Mucosa of stomach (tissue), 1 donor: ENCODE measurements around the gene MYO1B.

Source experiments
- H3K27me3 ChIP-seq: one replicate; pipeline ENCODE4 v1.7.0; 2013; ENCODE audit warnings: mild to moderate bottlenecking, low read length; ENCODE audit not compliant: control insufficient read depth, insufficient read depth
- H3K36me3 ChIP-seq: one replicate; pipeline ENCODE4 v1.7.0; 2013; ENCODE audit warnings: low read length; ENCODE audit not compliant: control insufficient read depth, insufficient read depth
- H3K4me1 ChIP-seq: one replicate; pipeline ENCODE4 v1.7.0; 2013; ENCODE audit warnings: mild to moderate bottlenecking, low read length; ENCODE audit not compliant: control insufficient read depth, insufficient read depth
- H3K4me3 ChIP-seq: one replicate; pipeline ENCODE4 v1.7.0; 2013; ENCODE audit warnings: low read length
- H3K9ac ChIP-seq: one replicate; pipeline ENCODE4 v1.7.0; 2013; ENCODE audit warnings: mild to moderate bottlenecking, low read length, moderate library complexity
- H3K9me3 ChIP-seq: one replicate; pipeline ENCODE4 v1.7.0; 2013; ENCODE audit warnings: mild to moderate bottlenecking, low read length, moderate library complexity; ENCODE audit not compliant: control insufficient read depth
- donor health status: Pancreatic carcinoma.

MYO1B gene

DNA sequence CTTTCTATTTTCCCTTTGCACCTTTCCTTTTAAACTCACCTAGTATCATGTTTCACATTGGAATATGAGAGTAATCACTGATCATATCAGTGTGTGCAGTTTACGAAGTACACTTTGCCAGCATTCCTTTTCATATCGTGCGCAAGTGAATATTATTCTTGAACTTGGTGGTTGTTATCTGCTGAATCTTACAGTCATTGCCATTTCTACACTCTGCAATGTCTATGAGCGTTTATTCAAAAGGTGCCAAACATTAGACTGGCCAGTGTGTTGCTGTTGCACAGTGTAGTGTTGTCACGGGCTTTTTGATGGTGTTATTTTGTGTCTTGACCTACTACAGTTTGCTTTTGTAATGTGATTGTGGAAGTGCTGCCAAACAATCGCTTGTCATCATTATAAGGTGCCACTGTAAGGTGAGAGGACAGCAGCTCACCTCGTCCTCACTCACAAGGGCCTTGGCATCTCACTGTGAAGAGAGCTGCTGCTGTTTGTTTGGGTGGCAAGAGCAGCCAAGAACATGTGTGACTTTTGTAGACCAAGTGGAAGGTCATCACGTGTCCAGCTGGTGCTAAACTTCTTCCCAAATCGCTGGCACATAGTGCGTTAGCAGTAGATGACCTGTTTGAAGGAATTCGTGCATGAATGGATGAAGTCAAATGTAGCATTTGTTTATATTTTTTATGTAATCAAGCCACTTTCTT, 113.3 kb downstream of the MYO1B start:
- H3K4me3 ChIP-seq: no peak overlapping the region
- no peaks in the 10 kb centered on the region for H3K27me3 ChIP-seq
- no peak overlapping the region for H3K9ac ChIP-seq
- H3K9me3 ChIP-seq: no peaks in the 10 kb centered on the region
- peaks cover 5% of the 10 kb centered on the region for H3K4me1 ChIP-seq
- no peaks in the 10 kb centered on the region for H3K36me3 ChIP-seq

DNA sequence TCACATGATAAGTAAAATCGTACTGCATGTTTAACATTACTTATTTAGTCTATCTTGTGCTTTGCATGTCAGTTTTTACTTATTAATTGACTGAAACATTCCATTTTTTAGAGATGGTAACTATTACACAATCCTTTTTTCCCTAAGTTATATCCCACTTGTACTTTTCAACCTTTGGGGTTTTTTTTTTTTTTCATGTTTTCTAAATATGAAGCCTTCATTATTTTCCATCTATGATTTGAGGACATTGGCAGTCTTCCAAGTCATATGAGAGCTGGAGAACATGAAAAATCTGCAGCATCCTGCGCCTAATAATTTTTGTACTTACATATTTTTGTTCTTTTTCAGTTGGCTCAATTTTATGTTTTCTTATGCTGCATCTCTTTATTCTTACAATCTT, 113.9 kb downstream of the MYO1B start:
- Histone ChIP-seq H3K27me3 (no peaks in the 10 kb centered on the region), H3K9ac (no peak overlapping the region), H3K4me3 (no peak overlapping the region), H3K36me3 (no peaks in the 10 kb centered on the region), H3K4me1 (peaks cover 5% of the 10 kb centered on the region), H3K9me3 (no peaks in the 10 kb centered on the region)

DNA sequence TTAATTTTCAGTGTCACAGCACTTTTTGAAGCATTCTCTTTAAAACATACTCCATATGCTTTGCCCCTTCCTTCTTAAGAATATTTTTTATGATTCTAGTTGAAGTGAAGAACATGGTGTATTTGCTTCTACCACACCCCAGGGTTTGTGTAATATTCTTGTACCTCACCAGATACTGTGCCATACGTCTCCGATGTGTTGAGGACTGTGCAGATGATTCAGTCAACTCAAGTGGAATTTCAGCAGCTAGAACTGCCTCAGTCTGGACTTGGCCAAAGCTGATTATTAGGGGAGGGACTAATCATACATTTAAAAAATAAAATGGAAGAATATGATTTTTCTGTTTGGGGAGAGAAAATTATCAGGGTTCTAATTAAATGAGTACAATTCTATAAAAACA, 115.7 kb downstream of the MYO1B start:
- H3K27me3 ChIP-seq: no peaks in the 10 kb centered on the region
- H3K4me3 ChIP-seq: no peak overlapping the region
- peaks cover 5% of the 10 kb centered on the region for H3K4me1 ChIP-seq
- no peaks in the 10 kb centered on the region for H3K36me3 ChIP-seq
- no peak overlapping the region for H3K9ac ChIP-seq
- no peaks in the 10 kb centered on the region for H3K9me3 ChIP-seq

DNA sequence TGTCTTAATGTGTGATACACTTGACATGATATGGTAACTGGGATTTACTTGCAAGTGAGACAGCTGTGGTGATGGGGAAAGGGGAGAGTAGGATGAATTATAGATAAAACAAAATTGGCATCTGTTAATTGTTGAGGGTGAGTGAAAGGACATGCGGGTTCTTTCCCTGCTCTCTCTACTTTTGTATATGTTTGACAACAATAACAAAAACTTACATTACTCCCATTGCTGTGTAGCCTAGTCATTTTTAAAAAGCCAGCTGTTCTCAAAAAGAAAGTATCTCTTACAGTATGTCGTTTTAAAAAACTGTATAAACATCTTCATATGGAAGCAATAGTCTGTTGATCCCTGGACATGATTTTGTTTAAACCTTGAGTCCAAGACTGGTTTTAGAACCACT, 117.6 kb downstream of the MYO1B start:
- Histone ChIP-seq H3K9ac (no peak overlapping the region), H3K36me3 (no peaks in the 10 kb centered on the region), H3K4me3 (no peak overlapping the region), H3K9me3 (no peaks in the 10 kb centered on the region), H3K4me1 (peaks cover 5% of the 10 kb centered on the region), H3K27me3 (no peaks in the 10 kb centered on the region)

DNA sequence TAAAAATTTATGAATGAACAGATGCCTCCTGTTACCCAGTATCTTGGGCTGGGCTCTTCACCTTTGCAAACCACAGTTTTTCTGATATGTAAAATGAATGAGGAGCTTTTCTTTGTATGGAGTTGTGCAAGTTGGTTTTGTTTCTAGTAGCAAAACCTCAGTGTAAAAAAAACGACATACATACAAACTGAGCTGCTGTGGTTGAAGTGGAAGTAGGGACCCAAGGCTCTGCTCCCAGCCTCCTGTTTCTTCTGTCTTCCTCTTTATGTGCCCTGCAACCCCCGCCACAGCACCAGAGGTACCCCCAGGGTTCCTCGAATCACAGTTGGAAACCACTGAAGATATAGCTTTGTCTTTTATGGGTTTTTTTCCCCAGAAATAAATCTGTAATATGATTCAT, 118.1 kb downstream of the MYO1B start:
- H3K4me1 ChIP-seq: peaks cover 1% of the 10 kb centered on the region
- H3K9ac ChIP-seq: no peak overlapping the region
- no peaks in the 10 kb centered on the region for H3K9me3 ChIP-seq
- H3K4me3 ChIP-seq: no peak overlapping the region
- H3K36me3 ChIP-seq: no peaks in the 10 kb centered on the region
- no peaks in the 10 kb centered on the region for H3K27me3 ChIP-seq

DNA sequence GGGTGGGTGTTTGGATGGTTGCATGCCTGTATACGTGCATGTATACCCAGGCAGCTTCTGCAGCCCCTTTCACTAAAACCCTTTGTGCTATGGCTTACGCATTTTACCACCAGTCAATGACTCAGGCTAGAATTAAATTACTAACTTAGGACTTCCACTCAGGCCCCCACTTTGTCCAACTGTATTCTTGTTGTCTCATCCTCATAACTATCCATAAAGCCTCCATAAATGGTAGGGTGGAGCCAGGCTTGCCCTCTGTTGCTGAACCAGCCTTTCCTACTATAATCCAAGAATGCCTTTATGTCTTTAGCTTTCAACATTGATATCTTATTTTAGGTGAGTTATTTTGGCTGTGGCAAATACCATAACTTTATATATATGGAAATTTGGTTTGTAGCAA, 119.9 kb downstream of the MYO1B start:
- Histone ChIP-seq H3K9me3 (no peaks in the 10 kb centered on the region), H3K4me1 (no peaks in the 10 kb centered on the region), H3K36me3 (no peaks in the 10 kb centered on the region), H3K9ac (no peak overlapping the region), H3K27me3 (no peaks in the 10 kb centered on the region), H3K4me3 (no peak overlapping the region)

DNA sequence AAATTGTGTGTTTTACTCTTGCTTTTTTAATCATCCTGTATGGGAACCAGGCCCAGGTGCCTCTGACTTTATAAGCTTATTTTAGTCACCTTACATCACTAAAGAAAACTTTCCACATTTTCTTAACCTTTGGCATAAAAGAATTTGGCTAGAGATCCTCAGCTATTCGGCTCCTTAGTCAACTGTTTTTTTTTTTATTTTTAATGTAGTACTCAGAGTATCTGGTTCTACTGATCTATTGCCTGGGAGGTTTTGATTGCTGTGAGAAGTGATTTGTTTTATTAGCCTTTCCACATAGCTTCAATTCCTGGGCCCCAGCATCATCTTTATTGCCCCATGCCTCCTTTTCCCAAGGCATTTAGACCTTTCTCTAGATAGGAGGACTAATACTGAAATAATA, 121.0 kb downstream of the MYO1B start:
- H3K4me3 ChIP-seq: no peak overlapping the region
- no peaks in the 10 kb centered on the region for H3K27me3 ChIP-seq
- no peaks in the 10 kb centered on the region for H3K4me1 ChIP-seq
- no peak overlapping the region for H3K9ac ChIP-seq
- no peaks in the 10 kb centered on the region for H3K9me3 ChIP-seq
- no peaks in the 10 kb centered on the region for H3K36me3 ChIP-seq

DNA sequence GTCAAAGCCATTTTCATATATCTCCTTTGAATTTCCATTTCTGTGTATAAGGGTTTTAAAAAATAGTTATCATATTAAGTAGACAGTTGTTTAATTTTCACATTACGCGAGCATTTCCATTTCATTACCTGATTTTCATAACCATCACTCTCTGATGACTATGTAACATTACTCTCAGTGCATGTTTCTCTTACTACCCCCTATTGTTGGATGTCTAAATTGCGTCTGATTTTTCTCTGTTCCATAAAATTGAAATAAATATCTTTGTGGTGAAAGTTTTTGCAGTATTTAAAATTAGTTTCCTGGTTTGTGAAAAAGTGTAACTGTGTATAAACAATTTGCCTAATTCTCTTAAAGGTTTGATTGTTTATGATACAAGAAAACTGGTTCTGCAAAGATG, 123.8 kb downstream of the MYO1B start:
- H3K36me3 ChIP-seq: no peaks in the 10 kb centered on the region
- no peaks in the 10 kb centered on the region for H3K9me3 ChIP-seq
- H3K9ac ChIP-seq: no peak overlapping the region
- no peaks in the 10 kb centered on the region for H3K4me1 ChIP-seq
- H3K27me3 ChIP-seq: no peaks in the 10 kb centered on the region
- no peak overlapping the region for H3K4me3 ChIP-seq

DNA sequence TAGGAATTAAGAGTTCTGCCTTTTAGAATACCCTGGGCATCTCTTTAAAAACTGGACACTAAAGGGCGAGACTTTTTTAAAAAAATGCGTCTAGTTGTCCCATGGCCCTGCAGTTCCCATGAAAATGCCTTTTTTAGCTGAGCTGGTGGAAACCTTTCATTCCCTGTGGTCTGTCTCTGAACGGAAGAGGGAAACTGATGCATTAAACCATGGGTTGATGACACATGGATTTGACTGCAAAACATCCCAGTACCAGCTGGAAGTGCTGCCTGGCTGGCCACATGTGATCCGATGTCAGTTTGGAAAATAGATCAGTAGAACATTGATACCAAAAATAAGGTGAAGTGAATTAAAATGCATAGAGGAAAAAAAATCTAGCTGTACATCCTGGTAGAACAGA, 129.2 kb downstream of the MYO1B start:
- Histone ChIP-seq H3K36me3 (no peaks in the 10 kb centered on the region), H3K4me3 (no peak overlapping the region), H3K9me3 (no peaks in the 10 kb centered on the region), H3K27me3 (no peaks in the 10 kb centered on the region), H3K4me1 (peaks cover 19% of the 10 kb centered on the region), H3K9ac (no peak overlapping the region)

DNA sequence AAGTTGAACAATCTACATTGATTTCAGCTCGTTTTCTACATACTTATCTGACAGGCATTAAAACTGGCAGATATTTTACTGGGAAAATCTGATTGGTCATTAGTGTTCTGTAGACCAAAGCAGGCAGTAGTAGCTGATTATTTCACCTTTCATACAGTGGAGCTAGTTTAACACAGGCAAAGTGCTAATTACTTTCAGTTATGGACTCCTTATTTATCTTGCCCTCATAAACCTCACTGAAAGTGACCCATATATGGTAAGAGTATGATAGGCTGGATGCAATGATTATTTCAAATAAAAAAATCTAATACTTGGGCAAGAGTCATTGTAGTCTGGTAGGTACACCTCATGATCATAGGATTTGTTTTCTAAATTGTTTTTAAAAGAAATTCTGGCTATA, 129.7 kb downstream of the MYO1B start:
- H3K36me3 ChIP-seq: no peaks in the 10 kb centered on the region

DNA sequence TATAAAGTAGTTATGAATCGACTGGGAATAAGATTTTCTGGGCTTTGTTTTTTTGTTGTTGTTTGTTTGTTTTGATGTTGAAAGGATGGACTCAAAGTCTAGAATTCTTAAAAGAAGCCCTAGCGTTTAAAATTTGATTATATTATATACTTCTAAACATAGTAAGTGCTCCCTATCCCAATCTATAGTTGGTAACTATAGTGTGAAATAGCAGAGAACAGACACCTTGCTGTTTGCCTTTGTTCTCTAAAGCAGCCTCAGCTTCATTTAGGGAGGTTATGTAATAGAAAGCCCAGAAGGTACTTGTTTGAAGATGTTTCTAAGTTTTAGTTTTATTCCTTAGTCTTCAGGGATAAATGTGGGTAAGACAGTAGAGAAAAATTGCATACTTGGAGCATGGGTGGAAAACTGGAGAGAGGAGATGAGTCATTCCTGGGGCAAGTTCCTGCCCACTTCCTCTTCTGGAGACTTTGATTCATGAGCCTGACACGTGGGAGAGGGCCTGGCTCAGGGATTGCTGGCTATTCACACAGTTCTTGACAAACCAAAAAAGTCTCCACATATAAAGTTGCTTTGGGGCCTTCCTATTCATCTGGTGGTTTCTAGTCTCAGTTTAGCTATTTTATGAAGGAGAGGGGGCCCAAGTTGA, 131.9 kb downstream of the MYO1B start:
- no peak overlapping the region for H3K4me3 ChIP-seq
- no peak overlapping the region for H3K9ac ChIP-seq
- H3K36me3 ChIP-seq: no peaks in the 10 kb centered on the region
- H3K9me3 ChIP-seq: no peaks in the 10 kb centered on the region
- H3K4me1 ChIP-seq: peaks cover 31% of the 10 kb centered on the region
- H3K27me3 ChIP-seq: no peaks in the 10 kb centered on the region

More for the DNA sequence above, 129.7 kb downstream of the MYO1B start:
- peaks cover 24% of the 10 kb centered on the region for H3K4me1 ChIP-seq
- no peaks in the 10 kb centered on the region for H3K9me3 ChIP-seq
- H3K27me3 ChIP-seq: no peaks in the 10 kb centered on the region
- no peak overlapping the region for H3K4me3 ChIP-seq
- H3K9ac ChIP-seq: no peak overlapping the region

DNA sequence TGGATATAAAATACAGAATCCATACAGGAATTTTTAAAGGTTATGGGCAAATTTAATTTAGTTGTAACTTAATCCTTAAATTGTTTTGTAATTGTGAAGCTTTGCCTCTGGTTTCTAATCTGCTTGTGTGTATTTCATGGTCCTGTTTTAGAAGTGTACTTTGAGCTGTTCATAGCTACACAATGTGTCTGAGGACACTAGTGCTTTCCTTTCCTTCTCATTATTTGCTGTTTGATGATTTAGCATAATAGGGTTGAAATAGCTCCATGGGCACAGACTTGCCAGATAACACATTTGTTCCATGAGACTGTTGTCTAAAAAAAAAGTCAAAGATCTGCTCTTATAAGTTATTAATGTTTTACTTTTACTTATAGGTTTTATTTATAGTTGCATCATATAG, 134.2 kb downstream of the MYO1B start:
- Histone ChIP-seq H3K36me3 (no peaks in the 10 kb centered on the region), H3K9me3 (no peaks in the 10 kb centered on the region), H3K4me1 (peaks cover 36% of the 10 kb centered on the region)

More for the DNA sequence above, 134.2 kb downstream of the MYO1B start:
- H3K4me3 ChIP-seq: no peak overlapping the region
- no peaks in the 10 kb centered on the region for H3K27me3 ChIP-seq
- no peak overlapping the region for H3K9ac ChIP-seq
